Non-pigmented ciliary epithelial cell (primary cell): ENCODE data around the gene CHRNA5.
"Not testable (repeated sequence)": the region's sequence is repeated elsewhere in the genome, so short reads cannot be mapped to it uniquely, and the experiment has no call there.

Experiments used
- DNase-seq: peaks from one replicate; pipeline ENCODE4 v3.0.0-alpha.2; 2010; ENCODE audit warnings: low read depth

CHRNA5 gene

DNA sequence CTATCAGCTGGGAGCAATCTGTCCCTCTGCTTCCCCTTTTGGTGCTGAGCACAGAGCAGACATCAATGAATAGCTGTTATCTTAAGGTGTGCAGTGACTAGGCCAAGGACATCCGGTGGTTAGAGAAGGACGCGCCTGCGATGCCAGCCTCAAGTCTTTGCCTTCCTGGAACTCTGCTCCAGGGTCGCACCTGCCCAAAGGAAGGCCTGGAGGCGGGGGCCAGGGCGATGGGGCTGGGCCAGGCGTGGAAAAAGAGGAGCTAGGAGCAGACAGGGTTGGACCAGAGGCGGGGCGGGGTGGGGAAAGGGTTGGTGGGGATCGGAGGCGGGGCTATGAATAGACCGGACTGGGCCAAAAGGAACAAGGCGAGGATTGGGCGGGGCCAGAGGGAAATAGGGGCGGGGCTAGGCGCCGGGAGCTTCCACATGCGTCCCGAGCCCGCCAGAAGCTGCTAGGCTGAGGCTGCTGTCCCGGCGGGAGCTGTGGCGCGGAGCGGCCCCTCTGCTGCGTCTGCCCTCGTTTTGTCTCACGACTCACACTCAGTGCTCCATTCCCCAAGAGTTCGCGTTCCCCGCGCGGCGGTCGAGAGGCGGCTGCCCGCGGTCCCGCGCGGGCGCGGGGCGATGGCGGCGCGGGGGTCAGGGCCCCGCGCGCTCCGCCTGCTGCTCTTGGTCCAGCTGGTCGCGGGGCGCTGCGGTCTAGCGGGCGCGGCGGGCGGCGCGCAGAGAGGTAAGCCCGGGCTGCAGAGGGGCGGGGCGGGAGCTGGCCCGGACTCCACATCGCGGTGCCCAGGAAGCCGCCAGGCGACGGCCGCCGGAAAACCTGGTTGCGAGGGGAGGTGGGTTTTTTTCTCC lies at the start of gene CHRNA5:
Gene CHRNA5 (plus strand): TSS at position 424 of the 854 bp plus-strand sequence. CDS start 200 bp downstream, at position 624.
- DNase-seq = peak; percentile 35

DNA sequence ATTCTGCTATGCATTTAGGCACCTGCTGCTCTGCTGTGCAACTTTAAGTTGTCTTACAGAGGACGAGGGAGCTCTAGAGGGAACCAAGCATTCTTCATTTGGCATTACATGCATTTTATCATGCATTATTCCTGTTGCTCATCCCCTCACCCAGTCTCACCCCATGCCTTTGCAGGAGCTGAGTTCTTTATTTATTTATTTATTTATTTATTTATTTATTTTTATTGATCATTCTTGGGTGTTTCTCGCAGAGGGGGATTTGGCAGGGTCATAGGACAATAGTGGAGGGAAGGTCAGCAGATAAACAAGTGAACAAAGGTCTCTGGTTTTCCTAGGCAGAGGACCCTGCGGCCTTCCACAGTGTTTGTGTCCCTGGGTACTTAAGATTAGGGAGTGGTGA lies 45.3 kb upstream of the CHRNA5 start:
- DNase-seq = not testable (repeated sequence)

DNA sequence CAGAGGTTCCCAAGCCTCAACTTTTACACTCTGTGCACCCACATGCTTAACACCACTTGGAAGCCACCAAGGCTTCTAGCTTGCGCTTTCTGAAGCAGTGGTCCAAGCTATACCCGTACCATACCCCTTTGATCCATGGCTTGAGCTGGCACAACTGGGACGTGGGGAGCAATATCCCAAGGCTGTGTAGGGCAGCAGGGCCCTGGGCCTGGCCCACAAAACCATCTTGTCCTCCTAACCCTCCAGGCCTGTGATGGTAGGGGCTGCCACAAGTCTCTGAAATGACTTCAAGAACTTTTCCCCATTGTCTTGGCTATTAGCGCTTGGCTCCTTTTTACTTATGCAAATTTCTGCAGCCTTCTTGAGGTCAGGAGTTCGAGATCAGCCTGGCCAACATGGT lies 41.1 kb upstream of the CHRNA5 start:
- no peak for DNase-seq

DNA sequence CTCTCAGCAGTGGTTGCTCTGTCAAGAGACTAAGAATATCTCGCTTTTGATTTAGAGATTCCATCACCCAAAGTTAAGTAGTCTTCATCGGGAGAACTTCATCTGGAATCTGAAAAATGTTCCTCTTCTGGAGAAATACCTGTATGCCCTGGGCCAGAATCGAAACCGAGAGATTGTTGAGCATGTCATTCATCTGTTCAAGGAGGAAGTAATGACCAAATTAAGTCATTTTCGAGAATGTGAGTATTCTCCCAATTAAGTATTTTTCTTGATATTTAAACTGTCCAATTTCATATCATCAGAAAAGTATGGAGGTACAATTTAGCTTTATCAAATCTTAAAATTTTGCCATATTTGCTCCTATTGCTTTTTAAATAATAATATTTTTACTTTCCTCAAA lies 38.0 kb upstream of the CHRNA5 start:
- no peak for DNase-seq

DNA sequence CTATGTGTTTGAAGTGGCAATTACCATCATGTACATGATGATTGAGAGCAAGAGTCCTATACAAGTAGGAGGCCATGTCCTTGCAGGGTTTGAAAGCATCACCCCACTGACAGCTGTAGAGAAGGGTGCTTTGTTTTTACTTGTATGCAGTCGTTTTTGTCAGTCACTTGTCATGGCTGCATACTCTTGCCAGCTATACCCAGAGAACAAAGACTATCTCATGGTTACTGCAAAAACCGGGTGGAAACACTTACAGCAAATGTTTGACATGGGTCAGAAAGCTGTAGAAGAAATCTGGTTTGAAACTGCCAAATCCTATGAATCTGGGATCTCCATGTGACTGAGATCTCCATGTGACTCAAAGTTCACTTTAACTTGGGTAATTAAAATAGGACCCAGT lies 32.0 kb upstream of the CHRNA5 start:
- DNase-seq = no peak

DNA sequence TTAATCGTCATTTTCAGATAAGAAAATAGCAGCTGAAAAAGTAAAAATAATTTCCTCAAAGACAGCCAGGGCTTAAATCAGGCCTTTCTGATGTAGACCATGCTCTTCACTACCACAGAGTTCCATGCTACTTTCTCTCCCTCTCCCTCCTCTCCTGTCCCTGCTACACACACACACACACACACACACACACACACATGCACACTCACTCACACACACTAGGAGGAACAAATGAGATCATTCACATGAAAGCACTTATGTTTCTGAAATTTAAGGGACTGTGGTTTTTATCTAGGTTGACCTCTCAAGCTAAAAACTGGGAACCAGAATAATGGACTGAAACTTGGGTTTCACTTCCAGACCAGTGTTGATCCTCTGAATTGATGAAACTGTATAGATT lies 29.2 kb upstream of the CHRNA5 start:
- no peak for DNase-seq

DNA sequence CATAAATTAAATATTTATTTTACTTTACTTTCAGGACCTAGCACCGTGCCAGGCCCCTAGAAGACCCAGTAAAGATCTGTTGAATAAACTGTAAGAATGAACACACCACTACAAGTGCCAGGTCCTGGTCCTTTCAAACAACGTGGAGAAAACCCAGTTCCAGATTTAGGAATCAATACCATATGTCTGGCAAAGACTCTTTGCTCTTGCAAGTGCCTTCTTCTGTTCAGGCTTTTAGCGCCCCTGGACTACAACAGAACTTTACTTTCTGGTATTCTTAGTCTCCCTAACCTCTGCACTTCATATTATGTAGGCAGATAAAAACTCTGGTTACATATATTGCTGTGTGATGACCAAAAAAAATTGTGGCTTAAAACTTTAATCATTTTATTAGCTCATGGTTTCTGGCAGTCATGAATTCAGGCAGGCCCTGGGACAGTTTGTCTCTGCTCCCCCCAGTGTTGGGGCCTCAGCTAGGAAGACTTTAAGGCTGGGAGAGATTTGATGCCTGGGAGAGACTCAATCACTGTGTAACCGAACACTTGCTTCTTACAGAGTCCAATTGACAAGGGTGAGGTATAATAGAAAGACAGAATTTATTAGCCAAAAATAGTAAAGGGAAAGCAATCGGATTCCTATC lies 27.9 kb upstream of the CHRNA5 start:
- no peak for DNase-seq

DNA sequence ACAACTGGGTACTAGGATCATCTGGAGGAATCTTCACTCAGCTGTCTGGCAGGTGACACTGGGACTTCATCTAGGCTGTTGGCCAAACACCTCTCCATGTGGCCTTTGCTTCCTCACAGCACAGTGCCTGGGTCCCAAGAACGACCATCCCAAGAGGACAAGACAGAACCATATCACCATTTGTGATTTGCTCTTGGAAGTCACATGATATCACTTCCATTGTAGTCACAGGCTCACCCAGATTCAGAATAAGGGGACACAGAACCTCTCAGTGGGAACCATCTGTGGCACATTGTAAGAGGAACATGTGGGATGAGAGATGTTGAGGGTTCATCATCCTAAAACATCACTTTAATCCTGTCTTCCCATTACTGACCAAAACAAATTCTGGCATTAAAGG lies 27.0 kb upstream of the CHRNA5 start:
- no peak for DNase-seq

DNA sequence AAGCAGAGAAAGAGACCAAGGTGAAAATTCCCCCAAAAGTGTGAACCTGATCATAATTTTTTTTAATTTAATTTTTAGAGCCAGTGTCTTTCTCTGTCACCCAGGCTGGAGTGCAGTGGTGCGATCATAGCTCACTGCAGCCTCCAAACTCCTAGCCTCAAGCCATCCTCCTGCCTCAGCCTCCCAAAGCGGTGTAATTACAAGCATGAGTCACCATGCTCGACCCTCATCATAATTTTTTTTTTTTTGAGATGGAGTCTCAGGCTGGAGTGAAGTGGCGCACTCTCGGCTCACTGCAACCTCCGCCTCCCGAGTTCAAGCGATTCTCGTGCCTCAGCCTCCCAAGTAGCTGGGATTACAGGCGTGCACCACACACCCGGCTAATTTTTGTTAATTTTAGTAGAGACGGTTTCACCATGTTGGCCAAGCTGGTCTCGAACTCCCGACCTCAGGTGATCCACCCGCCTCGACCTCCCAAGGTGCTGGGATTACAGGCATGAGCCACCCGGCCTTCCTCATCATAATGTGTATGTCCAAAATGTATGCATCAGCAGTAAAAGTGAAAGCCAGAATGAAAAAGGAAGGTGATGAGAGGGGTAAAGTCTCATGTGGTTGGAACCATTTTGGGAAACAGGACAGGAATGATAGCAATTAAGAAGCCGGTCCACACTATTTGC lies 25.7 kb upstream of the CHRNA5 start:
- not testable (repeated sequence) for DNase-seq

DNA sequence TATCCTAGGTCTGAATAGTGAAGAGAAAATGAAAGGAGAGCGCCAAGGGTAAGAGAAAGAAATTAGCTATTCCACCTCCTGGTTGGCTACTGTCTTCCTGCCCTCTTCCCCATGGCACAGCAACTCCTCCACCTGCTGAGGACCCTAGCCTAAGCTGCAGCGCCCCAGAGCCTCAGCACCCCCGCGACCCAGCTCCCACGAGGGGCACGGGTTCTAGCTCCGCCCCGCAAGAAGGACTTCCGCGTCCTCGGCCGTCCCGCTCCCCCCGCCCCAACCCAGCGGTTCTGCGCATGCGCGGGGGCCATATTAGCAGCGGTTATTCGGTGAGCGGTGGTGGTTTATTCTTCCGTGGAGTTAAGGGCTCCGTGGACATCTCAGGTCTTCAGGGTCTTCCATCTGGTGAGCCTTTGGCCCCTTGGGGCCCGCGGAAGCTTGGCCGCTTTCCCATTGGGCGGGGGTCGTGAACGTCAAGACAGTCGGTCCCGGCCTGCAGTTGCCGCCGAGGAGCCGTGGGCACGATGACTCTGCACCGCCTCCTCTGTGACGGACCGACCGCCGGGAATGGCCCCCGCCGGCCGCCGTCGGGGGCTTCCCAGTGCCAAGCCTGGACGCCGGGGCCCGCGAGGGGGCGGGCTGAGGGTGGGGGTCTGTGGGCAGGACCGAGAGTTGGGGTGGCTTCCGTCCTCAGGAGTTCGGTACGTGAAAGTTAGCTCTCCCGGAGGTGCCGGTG lies 25.0 kb upstream of the CHRNA5 start, which contains the start of gene PSMA4:
Gene PSMA4 (plus strand): TSS at position 304 of the 730 bp plus-strand sequence. CDS start 1,484 bp downstream, outside the sequence.
- no peak for DNase-seq

DNA sequence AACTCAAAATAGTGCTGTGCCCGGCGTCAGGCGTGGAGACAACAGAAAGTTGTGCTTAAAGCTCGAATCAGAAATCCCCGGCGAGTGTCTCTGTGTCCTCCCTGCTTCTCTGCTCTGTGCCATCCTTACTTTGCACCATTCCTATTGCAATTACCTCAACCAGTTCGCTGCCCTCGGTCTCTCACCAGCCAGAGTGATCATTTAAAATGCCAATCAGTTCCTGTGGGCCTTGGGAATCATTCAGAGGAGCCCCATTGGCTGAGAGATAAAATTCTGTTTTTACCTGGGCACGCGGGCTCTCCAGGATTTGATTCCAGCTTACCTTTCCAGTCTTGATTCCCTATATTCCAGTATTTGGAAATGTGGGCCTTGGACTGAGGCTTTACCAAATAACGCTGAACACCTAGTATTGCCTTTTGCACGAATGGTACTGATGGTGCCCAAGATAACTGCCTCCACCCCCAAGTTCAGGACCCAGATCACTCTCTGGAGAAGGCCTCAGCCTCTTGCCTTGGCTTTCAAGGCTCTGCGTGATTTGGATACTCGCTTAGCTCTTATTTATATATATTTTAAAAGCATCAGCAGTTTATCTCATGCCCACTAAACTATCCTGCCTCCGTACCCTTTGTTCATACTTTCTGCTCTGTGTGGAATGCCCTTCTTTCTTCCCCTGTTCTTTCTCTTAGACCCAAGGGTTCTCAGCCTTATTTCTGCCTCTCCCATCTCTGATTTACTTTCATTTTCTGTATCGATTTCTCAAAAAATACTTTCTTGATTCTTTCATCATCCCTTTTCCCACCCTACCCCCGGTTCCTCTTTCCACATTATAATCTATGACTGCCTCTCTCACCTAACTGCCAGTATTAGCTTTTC lies 24.2 kb upstream of the CHRNA5 start:
- DNase-seq = no peak

DNA sequence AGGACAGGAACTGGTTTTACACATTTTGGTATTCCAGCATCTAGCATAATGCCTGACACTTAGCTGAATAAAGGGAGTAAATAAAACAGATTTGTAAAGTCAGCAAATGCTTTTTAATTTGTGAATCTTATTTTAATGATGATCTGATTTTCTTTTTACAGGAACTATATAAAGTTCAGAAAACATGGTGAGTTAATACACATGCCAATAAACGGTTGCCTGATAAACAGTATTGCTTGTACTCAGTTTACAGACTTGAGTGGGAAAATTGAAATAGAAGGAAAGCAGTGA lies 23.6 kb upstream of the CHRNA5 start:
- no peak for DNase-seq

DNA sequence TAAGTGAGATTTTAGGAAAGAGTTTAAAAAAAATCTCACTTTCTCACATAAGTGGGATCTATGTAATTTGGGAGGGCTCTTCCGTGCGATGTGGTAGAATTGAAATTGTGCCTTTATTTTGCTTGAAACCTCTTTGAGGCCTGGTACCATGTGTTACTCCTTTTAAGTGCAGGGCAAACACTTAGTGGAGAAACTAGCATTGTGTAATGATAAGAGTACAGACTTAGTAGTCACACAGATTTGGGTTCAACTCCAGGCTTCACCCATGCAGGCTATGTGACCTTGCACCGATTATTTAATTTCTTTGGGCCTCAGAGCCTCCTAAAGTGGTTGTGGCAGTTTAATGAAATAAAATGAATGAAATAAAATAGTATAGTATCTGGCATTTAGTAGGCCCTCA lies 22.7 kb upstream of the CHRNA5 start:
- no peak for DNase-seq

DNA sequence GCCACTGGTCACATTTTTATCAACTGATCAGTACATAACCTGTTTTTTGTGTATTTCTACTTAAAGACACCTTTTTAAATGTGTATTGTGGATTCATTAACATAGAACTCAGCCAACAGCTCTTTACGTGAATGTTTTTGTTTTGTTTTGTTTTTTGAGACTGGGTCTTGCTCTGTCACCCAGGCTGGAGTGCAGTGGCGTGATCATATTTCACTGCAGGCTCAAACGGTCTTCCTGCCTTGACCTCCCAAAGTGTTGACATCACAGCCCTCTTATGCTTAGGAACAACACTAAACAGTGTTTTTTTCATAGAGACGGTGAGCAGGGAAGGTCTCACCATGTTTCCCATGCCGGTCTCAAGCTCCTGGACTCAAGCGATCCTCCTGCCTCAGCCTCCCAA lies 15.1 kb upstream of the CHRNA5 start:
- DNase-seq = no peak

DNA sequence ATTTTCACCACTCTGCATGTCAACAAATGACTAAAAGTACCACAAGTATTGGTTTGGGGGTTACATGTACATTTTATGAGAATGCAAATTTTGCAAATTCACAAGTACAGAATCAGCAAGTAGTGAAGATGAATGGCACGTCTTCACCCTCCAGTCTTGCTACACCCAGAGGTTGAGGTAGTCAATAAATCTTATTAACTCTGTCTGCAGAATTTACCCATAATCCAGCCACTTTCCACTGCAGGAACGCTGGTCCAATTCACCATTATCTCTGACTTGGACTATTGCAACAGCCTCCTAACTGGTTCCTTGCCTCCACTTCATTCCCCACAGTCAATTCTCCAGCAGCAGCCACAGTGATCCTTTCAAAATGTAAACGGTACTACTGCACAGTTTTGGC lies 14.5 kb upstream of the CHRNA5 start:
- no peak for DNase-seq

DNA sequence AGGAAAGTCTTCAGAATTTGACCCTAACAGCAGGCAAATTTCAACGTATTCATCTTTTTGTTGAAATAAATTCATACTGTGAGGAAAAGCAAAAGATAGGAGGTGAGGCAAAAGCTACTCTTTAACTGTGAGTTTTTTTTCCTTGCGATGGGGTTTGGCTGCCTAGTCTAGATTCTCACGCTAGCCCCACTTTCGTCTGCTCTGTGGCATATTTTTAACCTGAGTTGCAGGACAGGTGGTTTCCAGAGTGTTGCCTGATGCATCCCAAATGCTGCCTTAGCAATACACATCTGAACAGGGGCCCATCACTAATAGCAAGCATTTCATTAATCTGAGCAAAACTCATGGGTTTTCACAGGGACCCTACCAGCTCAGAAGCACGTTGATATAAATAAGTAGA lies 13.4 kb upstream of the CHRNA5 start:
- DNase-seq = no peak

DNA sequence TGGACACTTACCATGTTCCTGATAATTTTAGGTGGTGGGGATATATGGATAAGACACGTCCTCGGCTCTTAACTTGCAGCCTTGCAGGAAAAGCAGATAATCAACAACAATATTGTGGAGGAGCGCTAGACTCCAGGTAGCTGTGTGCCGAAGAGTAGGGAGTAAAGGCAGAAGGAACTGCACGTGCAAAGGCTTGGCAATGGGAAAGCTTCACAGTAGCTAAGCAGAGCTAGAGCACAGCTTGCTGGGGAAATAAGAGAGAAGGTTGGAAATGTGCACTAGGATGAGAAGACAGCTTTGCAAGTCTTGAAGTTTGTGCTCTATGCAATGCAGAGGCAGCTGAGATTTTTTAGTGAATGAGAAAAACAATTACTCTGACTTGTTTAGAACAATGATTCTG lies 12.7 kb upstream of the CHRNA5 start:
- no peak for DNase-seq

DNA sequence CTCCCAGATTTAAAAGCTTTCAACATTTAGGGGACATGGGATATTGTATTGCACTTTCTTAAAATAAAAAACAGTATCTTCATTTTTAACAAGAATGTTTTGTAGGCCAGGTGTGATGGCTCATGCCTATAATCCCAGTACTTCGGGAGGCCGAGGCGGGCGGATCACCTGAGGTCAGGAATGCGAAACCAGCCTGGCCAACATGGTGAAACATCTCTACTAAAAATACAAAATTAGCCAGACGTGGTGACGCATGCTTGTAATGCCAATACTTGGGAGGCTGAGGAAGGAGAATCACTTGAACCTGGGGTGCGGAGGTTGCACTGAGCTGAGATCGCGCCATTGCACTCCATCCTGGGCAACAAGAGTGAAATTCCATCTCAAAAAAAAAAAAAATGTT lies 5.1 kb upstream of the CHRNA5 start:
- DNase-seq = not testable (repeated sequence)

DNA sequence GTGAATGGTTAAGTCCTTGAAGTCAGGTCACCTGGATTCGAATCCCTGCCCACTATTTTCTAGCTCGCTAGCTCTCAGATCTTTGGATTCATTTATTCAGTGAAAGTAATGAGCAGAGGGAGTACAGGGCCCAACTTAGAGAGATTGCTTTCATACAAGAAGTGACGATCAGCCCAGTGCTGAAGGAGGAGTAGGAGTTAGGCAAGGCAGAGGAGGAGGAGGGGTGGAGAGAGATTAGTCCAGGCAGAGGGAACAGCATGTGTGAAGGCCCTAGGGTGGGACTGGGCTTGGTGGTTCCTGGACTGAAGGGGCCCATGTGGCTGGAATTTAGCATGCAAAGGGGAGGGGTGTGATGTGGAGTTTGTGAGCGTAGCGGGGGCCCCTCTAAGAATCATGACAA lies 3.8 kb upstream of the CHRNA5 start:
- no peak for DNase-seq

DNA sequence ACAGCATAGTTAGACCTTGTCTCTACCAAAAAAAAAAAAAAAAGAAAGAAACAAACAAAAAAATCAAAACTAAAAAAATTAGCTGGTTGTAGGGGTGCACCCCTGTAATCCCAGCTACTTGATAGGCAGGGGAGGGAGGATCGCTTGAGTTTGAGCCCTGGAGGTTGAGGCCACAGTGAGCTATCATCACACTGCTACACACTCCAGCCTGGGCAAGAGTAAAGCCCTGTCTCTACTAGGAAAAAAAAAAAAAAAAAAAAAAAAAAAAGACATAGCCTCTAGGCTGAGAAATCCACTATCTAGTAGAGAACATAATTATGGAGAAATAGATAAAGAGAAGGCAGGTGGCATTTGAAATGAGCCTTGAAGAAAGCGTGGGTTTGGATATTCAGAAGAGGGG lies 2.2 kb upstream of the CHRNA5 start:
- DNase-seq = no peak

DNA sequence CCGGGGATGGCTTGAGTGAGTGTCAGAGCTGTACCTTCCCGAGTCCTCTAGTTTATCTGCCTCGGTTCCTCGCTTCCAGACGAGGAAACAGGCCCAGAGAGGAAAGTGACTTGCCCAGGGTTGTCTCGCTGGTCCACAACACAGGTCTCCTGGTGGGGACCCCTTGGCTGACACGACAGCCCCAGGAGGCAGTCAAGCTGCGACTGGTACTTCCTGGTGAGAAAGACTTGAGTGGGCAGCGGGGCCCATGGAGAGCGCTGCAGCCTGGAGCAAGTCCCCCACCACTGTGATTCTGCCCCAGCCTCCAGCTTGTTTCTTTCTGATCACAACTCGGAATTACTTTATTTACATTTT lies 600 bp upstream of the CHRNA5 start:
- DNase-seq = no peak
